Epithelial cell of esophagus (primary cell): ENCODE results near the gene OBP2A.
"Not testable (repeated sequence)": the region's sequence is repeated elsewhere in the genome, so short reads cannot be mapped to it uniquely, and the experiment has no call there.

Experiments used
- DNase-seq: peaks from one replicate; pipeline ENCODE4 v3.0.0; 2010; ENCODE audit warnings: low read depth
- H3K4me3 ChIP-seq: 2 replicates; pipeline ENCODE4 v1.5.1; 2011; ENCODE audit warnings: mild to moderate bottlenecking, low read length, control low read depth
- TF ChIP-seq, protein P1 (sequence below): IDR thresholded peaks from 2 replicates; pipeline ENCODE4 v1.5.1; 2011; ENCODE audit warnings: low read depth, mild to moderate bottlenecking, low read length, control low read depth, inconsistent platforms; ENCODE audit not compliant: insufficient read depth; ENCODE audit errors: missing control alignments

The OBP2A gene

DNA sequence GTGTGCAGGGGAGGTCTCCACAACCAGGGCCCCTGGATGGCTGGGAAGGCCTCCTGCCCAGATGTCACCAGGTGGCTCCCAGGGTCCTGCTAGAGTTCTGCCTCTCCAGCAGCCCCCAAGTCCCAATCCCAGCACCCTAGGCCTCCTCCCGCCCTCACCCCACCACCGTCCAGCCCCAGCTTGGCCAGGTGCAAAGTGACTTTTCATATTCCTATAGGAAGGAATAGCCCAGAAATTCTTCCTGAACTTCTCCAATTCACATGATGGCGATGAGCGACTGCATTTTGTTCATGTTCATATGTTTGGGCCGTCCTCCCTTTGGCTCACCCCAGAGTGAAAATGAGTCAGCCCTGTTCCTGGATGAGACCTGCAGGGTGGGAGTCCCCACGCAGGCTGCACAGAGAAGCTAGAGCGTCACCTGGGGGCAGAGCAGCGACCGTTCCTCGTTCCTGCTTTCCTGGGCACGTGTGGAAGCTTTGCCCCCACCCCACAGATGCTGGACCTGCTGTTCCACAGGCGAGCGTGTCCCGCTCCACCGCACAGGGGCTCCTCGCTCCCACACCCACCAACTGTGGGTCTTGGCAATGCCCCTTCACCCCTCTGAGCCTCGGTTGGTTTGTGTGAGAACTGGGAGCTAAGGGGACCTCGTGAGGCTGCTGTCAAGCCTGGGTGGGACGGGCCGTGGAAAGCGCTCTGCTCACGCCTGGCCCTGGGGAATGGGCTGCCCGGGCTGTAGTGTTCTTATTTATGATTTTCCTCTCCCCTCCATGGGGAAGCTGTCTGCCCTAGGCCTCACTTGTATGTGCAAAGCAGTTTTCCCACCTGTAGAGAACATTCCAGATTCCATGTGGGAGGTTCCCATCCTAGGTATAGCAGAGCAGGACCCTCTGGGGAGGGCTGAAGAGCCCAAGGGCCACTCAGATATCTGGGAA is 38.6 kb upstream of the OBP2A start:
- H3K4me3 ChIP-seq: no peak overlapping the region
- no peak for DNase-seq
- TF ChIP-seq, protein P1, sequence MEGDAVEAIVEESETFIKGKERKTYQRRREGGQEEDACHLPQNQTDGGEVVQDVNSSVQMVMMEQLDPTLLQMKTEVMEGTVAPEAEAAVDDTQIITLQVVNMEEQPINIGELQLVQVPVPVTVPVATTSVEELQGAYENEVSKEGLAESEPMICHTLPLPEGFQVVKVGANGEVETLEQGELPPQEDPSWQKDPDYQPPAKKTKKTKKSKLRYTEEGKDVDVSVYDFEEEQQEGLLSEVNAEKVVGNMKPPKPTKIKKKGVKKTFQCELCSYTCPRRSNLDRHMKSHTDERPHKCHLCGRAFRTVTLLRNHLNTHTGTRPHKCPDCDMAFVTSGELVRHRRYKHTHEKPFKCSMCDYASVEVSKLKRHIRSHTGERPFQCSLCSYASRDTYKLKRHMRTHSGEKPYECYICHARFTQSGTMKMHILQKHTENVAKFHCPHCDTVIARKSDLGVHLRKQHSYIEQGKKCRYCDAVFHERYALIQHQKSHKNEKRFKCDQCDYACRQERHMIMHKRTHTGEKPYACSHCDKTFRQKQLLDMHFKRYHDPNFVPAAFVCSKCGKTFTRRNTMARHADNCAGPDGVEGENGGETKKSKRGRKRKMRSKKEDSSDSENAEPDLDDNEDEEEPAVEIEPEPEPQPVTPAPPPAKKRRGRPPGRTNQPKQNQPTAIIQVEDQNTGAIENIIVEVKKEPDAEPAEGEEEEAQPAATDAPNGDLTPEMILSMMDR: no peak

DNA sequence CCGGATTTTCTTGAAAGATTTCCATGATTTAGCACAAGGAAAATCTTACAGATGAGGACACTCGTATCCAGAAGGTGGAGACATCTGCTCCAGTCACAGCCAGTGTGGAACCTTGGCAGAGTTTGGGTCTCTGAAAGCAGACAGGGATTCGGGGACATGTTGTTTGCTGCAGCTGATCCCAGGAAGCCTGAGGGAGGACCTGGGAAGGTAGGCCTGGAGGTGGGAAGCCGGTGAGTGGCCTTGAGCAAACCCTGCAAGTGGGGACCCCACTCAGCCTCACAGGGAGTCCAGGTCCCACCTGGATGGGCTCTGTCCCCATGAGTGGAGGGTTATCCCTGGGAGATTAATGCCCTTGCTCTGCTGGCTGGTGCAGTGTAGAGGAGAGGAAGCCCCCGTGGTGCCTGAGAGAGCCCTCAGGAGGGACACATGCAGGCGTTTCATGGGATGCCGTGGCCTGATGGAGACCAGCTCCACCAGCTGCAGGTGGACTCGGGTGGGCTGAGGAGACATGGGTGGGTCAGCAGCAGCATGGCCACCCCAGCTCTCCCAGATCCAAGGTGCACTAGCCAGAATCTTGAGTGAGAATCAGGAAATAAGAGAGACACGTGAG is 37.6 kb upstream of the OBP2A start:
- TF ChIP-seq, protein P1: no peak
- DNase-seq: no peak
- no peak overlapping the region for H3K4me3 ChIP-seq

DNA sequence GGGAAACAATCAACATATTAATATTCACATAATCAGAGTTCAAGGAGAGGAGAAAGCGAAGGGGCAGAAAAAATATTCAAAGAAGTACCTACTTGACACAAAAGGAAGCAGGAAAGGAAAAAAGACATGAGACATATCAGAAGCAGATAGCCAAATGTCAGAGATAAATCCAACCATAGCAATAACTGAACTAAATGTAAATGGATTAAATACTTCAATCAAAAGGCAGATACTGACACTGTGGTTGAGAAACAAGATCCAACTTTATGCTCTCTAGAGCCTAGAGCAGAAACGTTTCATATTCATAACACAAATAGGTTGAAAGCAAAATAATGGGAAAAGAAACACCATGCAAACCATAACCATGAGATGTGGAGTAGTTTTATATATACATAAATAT is 36.5 kb upstream of the OBP2A start:
- TF ChIP-seq, protein P1: no peak
- no peak for DNase-seq
- H3K4me3 ChIP-seq: no peak overlapping the region

DNA sequence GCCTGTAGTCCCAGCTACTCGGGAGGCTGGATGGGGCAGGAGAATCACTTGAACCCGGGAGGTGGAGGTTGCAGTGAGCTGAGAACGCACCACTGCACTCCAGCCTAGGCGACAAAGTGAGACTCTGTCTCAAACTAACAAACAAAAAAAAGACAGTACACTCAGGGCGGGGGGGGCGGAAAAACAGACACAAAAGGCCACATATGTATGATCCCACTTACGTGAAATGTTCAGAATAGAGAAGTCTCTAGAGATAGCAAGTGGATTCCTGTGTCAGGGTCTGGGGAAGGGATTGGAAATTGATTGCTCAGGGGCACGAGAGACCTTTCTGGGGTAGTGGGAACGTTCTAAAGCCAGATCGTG is 33.7 kb upstream of the OBP2A start:
- no peak overlapping the region for H3K4me3 ChIP-seq
- no peak for DNase-seq
- TF ChIP-seq, protein P1: no peak

DNA sequence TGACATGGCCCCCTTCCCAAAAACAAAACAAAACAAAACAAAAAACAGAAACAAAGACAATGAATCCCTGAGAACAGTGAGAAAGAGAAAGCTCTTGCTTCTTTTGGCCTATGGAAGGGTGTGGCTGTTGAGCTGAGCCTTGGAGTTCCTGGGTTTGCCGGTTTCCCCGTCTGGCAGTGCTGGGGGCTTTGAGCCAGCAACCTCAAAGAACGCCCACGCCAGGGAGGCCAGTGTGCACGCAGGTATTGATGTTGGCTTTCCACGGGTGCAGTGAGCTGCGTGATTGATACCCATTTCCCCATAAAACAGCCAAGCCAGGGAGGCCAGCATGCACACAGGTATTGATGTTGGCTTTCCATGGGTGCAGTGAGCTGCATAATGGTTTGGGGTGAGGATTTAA is 33.0 kb upstream of the OBP2A start:
- H3K4me3 ChIP-seq: no peak overlapping the region
- TF ChIP-seq, protein P1: no peak

DNA sequence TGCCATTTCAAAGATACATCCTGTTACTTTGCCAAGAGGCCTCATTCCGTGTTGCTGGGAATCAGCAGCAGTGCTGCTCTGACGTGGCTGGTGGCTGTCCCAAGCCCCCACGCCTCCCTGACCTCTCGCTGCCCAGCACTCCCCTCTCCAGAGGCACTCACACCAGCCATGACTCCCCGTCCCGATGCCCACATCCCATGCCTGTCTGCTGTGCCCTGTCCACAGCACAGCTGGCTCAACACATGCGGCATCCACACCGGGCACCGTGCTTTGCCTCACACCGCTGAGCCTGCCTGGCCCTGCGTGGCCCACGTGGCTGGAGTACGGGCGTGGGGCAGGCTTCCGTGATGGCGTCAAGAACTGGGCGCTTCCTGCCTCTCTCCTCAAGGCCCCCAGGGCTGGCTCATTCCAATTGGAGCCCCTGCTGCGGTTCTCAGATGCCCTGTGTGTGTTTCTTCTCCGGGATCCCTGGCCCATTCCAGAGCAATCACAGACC is 32.5 kb upstream of the OBP2A start:
- DNase-seq: no peak
- no peak overlapping the region for H3K4me3 ChIP-seq
- TF ChIP-seq, protein P1: no peak

More for the DNA sequence above, 33.0 kb upstream of the OBP2A start:
- no peak for DNase-seq

DNA sequence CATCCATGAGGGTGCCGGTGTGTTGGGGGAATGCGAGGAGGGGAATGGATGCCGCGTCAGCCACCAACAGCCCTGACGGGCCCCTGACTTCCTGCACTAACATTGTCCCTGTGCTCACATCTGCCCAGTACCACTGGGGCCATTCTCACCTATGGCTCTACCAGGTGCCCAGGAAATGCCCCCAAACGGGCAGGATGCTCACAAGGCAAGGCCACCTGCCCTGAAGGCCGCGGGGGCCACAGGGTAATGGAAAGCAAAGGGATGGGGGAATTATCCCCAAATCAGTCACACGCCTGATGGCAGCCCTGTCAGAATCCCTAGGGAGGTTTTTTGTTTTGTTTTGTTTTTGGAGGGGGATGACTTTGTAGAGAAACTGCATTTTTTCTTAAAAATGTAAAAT is 32.0 kb upstream of the OBP2A start:
- not testable (repeated sequence) for H3K4me3 ChIP-seq

More for the DNA sequence above, 32.0 kb upstream of the OBP2A start:
- not testable (repeated sequence) for DNase-seq
